Thoracic aorta (tissue), 2 donors: ENCODE measurements around the gene ELOF1. TPM values are rescaled to one million over a fixed set of nuclear protein-coding genes. Genes with fewer than 3 reads are reported as not detected.

Experiments used
- ATAC-seq: fragments of 150-250 bp; one replicate; pipeline ENCODE4 v1.8.0; 2017; ENCODE audit warnings: low read depth; ENCODE audit not compliant: insufficient number of reproducible peaks, low FRiP score
- DNase-seq: peaks from one replicate; pipeline ENCODE4 v3.0.0-alpha.2; 2020; ENCODE audit warnings: low spot score
- H3K27ac ChIP-seq, 2 donors: fragments of 200-600 bp; sonication (generic); 1 replicate in 1 of 2; 2 replicates in 1 of 2; pipeline ENCODE4 v1.5.1; 2016; ENCODE audit warnings: mild to moderate bottlenecking in 2 of 2, moderate library complexity in 2 of 2
- H3K27me3 ChIP-seq: fragments of 200-600 bp; sonication (generic); replicated peaks from 2 replicates; pipeline ENCODE4 v1.6.0; 2016; ENCODE audit warnings: mild to moderate bottlenecking; ENCODE audit not compliant: insufficient read depth
- H3K36me3 ChIP-seq: fragments of 200-600 bp; sonication (generic); one replicate; pipeline ENCODE4 v1.5.1; 2016
- H3K4me1 ChIP-seq, 2 donors: fragments of 200-600 bp; sonication (generic); 1 replicate in 1 of 2; 2 replicates in 1 of 2; pipeline versions ENCODE4 v1.5.1 to v1.6.0; 2016; ENCODE audit warnings: low read depth in 2 of 2, mild to moderate bottlenecking in 1 of 2; ENCODE audit not compliant: control insufficient read depth in 1 of 2
- H3K4me3 ChIP-seq: fragments of 200-600 bp; sonication (generic); 2 replicates; pipeline ENCODE4 v1.5.1; 2016; ENCODE audit warnings: mild to moderate bottlenecking
- H3K9me3 ChIP-seq: fragments of 200-600 bp; sonication (generic); 2 replicates; pipeline ENCODE4 v1.5.1; 2016
- CTCF ChIP-seq: fragments of 200-600 bp; sonication (generic); IDR thresholded peaks from one replicate; pipeline ENCODE4 v1.5.1; 2019; ENCODE audit warnings: antibody characterized with exemption
- total RNA-seq, 2 donors: library from RNA; depleted of rRNA; stranded (reverse); fragments of >200 nt; gene quantifications; one replicate each; pipeline versions ENCODE4 v1.1.0 to v1.2.3, GENCODE V29; 2016

The ELOF1 gene
- total RNA-seq, 2 donors from 2014 or later, result 24.3 to 36.6 TPM

DNA sequence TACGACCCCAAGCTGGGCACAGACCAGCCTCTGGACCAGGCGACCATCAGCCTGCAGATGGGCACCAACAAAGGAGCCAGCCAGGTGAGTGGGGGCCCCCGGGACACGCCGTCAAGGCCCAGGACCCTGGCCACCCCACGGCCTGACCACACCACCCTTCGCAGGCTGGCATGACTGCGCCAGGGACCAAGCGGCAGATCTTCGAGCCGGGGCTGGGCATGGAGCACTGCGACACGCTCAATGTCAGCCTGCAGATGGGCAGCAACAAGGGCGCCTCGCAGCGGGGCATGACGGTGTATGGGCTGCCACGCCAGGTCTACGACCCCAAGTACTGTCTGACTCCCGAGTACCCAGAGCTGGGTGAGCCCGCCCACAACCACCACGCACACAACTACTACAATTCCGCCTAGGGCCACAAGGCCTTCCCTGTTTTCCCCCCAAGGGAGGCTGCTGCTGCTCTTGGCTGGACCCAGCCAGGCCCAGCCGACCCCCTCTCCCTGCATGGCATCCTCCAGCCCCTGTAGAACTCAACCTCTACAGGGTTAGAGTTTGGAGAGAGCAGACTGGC lies 9.6 kb downstream of the ELOF1 start:
- Histone ChIP-seq H3K27me3 (no peaks in the 10 kb centered on the region), H3K4me3 (no peak overlapping the region), H3K36me3 (peaks cover 73% of the 10 kb centered on the region), H3K27ac (no peak overlapping the region), H3K4me1 (peaks cover 0 to 7% of the 10 kb centered on the region in 2 donors), H3K9me3 (no peaks in the 10 kb centered on the region)
- no peak for DNase-seq
- no peak for ATAC-seq
- no peak for TF ChIP-seq CTCF

- Histone ChIP-seq H3K27me3 (no peaks in the 10 kb centered on the region), H3K4me3 (no peak overlapping the region), H3K36me3 (peaks cover 70% of the 10 kb centered on the region), H3K4me1 (peaks cover 0 to 17% of the 10 kb centered on the region in 2 donors), H3K9me3 (no peaks in the 10 kb centered on the region), H3K27ac (no peak overlapping the region)
- DNase-seq (no peak), ATAC-seq (no peak)
- no peak for TF ChIP-seq CTCF
Measured at GRCh38 chr19:11547929-11548700, 10.9 kb downstream of the ELOF1 start.

- Histone ChIP-seq H3K4me1 (peaks cover 9 to 53% of the 10 kb centered on the region in 2 donors), H3K27ac (peak overlapping the region; percentile 94 to 98), H3K36me3 (peaks cover 32% of the 10 kb centered on the region), H3K4me3 (peak overlapping the region; percentile 86), H3K9me3 (no peaks in the 10 kb centered on the region), H3K27me3 (no peaks in the 10 kb centered on the region)
- ATAC-seq (no peak), DNase-seq (no peak)
- no peak for TF ChIP-seq CTCF
Measured at GRCh38 chr19:11541238-11541637, 17.8 kb downstream of the ELOF1 start.

- Histone ChIP-seq H3K36me3 (peaks cover 26% of the 10 kb centered on the region), H3K27ac (peak overlapping the region; percentile 94 to 98), H3K27me3 (no peaks in the 10 kb centered on the region), H3K4me1 (peaks cover 9 to 56% of the 10 kb centered on the region in 2 donors), H3K9me3 (no peaks in the 10 kb centered on the region), H3K4me3 (peak overlapping the region; percentile 86)
- ATAC-seq, result no peak
- no peak for DNase-seq
- TF ChIP-seq CTCF, result no peak
Measured at GRCh38 chr19:11540645-11541044, 18.4 kb downstream of the ELOF1 start.

GRCh38 chr19:11539495-11540365 lies 19.3 kb downstream of the ELOF1 start:
- Histone ChIP-seq H3K36me3 (peaks cover 20% of the 10 kb centered on the region), H3K27ac (peak overlapping the region; percentile 94 to 98), H3K4me3 (peak overlapping the region; percentile 86), H3K27me3 (no peaks in the 10 kb centered on the region), H3K4me1 (peaks cover 16 to 60% of the 10 kb centered on the region in 2 donors), H3K9me3 (no peaks in the 10 kb centered on the region)
- DNase-seq (no peak), ATAC-seq (no peak)
- no peak for TF ChIP-seq CTCF
